GM06990 (cell line): ENCODE results near the gene F9.

ENCODE experiments used
- DNase-seq: peaks from one replicate; pipeline ENCODE4 v3.0.0-alpha.2; 2011; ENCODE audit not compliant: insufficient read length; ENCODE audit errors: extremely low read depth
- H3K27me3 ChIP-seq: replicated peaks from 2 replicates; pipeline ENCODE4 v1.6.0; 2011; ENCODE audit warnings: low read length; ENCODE audit not compliant: control insufficient read depth, insufficient read depth
- H3K36me3 ChIP-seq: 2 replicates; pipeline ENCODE4 v1.5.1; 2011; ENCODE audit warnings: low read length; ENCODE audit not compliant: control insufficient read depth, insufficient read depth
- H3K4me3 ChIP-seq: replicated peaks from 2 replicates; pipeline ENCODE4 v1.5.1; 2011; ENCODE audit warnings: low read depth, mild to moderate bottlenecking, control low read depth, low read length
- CTCF ChIP-seq: IDR thresholded peaks from 2 replicates; pipeline ENCODE4 v1.5.1; 2011; ENCODE audit warnings: low read length, control low read depth, mild to moderate bottlenecking, inconsistent platforms; ENCODE audit not compliant: insufficient read depth, poor library complexity, severe bottlenecking

Gene F9

GRCh38 chrX:139563251-139563650 lies 32.7 kb downstream of the F9 start:
- no peaks in the 10 kb centered on the region for H3K36me3 ChIP-seq
- no peak for DNase-seq
- TF ChIP-seq CTCF = no peak
- H3K4me3 ChIP-seq = no peak overlapping the region
- H3K27me3 ChIP-seq = no peaks in the 10 kb centered on the region

GRCh38 chrX:139566981-139567380 lies 36.4 kb downstream of the F9 start:
- Histone ChIP-seq H3K27me3 (no peaks in the 10 kb centered on the region), H3K36me3 (no peaks in the 10 kb centered on the region), H3K4me3 (no peak overlapping the region)
- no peak for TF ChIP-seq CTCF
- DNase-seq = no peak

- Histone ChIP-seq H3K27me3 (no peaks in the 10 kb centered on the region), H3K4me3 (no peak overlapping the region), H3K36me3 (no peaks in the 10 kb centered on the region)
- DNase-seq = no peak
- no peak for TF ChIP-seq CTCF
Observed at GRCh38 chrX:139581068-139581467, 50.5 kb downstream of the F9 start.

GRCh38 chrX:139585613-139586012 lies 55.1 kb downstream of the F9 start:
- no peak for TF ChIP-seq CTCF
- DNase-seq = no peak
- no peak overlapping the region for H3K4me3 ChIP-seq
- H3K27me3 ChIP-seq = no peaks in the 10 kb centered on the region
- H3K36me3 ChIP-seq = no peaks in the 10 kb centered on the region

- no peak for TF ChIP-seq CTCF
- no peaks in the 10 kb centered on the region for H3K27me3 ChIP-seq
- H3K36me3 ChIP-seq = no peaks in the 10 kb centered on the region
- no peak for DNase-seq
- H3K4me3 ChIP-seq = no peak overlapping the region
Observed at GRCh38 chrX:139596068-139596467, 65.5 kb downstream of the F9 start.

GRCh38 chrX:139600105-139600504 lies 69.6 kb downstream of the F9 start:
- H3K4me3 ChIP-seq = no peak overlapping the region
- no peak for DNase-seq
- H3K36me3 ChIP-seq = no peaks in the 10 kb centered on the region
- TF ChIP-seq CTCF = no peak
- no peaks in the 10 kb centered on the region for H3K27me3 ChIP-seq
